GM19238 (cell line): ENCODE results near the gene MYO7B.

ENCODE experiments used
- DNase-seq: peaks from one replicate; pipeline ENCODE4 v3.0.0; 2011; ENCODE audit warnings: low spot score; ENCODE audit not compliant: insufficient read length

Gene MYO7B

GRCh38 chr2:127535422-127535901 is at the start of gene MYO7B:
MYO7B (plus strand) TSS chr2:127535683; CDS start chr2:127559723, 24,040 bp downstream.
- DNase-seq = no peak

DNA sequence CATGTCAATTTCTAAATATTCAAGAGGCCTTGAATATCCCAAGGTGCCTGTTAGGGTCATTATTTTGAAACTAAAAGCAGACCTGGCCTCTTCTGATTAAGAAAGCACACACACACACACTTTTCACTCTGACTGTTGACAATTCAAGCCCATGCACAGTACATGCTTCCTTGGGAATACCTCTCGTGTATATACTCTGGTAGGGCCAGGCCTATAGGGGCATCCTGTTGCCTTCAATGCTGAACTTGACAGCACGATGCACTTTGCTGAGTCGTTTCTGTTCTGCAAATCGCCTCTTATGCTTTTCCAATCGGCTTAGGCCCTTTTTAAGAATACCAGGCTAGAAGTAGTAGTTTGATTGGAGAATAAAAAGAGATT is 49.8 kb upstream of the MYO7B start:
- DNase-seq = no peak

DNA sequence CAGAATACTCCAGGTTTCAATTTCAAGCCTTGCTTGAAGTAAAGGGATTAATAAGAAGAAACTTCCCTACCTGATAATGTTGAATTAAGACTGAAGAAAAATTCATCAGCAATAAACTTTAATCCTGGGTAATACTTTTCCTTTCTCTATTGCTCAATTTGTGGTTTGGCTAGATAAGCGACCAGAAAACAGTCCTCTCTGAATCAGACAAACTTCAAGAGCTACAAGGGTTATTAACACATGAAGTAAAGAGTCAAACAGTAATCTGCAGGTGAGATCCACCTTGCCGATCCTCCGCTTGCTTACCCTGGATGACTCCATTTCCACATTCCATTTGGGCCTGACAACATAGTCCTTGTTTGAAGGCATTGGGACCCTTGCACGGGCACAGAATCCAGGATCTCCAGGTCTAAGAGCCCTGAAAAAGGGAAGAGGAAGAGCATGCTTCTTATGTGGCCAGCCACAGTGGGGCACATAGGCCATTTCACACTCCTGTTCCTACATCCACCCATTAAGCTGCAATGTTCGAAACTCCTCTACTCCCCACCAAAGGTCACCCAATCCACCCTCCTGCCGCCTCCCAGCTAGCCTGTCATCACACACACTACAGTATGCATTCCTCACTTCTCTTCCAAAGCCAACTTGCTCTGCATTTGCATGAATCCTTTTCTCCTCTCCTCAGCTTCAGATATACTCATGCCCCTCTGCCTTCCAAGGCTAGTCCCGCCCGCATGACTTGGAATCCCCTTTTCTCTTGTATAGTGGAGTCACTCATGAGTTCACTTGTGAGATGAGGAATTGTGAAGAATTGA is 49.0 kb upstream of the MYO7B start:
- no peak for DNase-seq

- DNase-seq = no peak
Observed at GRCh38 chr2:127490283-127490682, 45.2 kb upstream of the MYO7B start.

GRCh38 chr2:127498386-127498785 is 37.1 kb upstream of the MYO7B start:
- no peak for DNase-seq

DNA sequence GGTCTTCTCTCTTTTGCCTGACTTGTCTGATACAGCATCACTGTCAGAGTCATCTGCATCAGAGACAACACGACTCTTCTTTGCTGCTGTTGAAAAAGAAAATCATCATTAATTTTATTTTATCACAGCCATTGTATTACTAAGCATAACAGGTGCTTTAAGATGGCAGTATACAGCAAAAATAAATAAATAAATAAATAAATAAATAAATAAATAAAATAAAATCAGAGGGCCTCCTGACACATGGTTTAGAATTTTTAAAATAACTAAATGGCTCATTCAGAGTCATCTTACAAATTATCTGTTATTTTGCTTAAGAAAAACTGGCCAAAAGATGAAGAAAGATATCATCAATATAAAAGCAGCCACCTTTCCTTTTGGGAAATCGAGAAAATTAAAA is 32.0 kb upstream of the MYO7B start:
- DNase-seq = no peak

- no peak for DNase-seq
Observed at GRCh38 chr2:127504552-127505430, 30.7 kb upstream of the MYO7B start.

DNA sequence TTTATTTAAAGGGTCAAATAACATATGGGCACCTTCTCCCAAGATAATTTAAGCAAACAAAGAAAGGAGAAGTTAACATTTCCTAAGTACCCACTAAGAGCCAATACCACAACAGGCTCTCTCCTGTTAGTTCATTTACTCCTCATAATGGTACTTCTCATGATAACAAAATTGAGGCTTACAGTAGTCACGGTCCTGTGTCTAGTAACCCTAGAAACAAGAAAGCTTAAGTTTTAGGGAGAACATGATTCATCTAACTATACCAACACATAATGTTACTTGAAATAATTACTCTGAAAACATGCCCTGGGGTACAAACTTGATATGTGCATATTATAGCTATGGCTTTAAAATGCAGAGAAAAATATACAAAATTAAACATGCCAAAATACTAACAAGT is 29.0 kb upstream of the MYO7B start:
- DNase-seq = no peak

GRCh38 chr2:127508023-127508630 is 27.4 kb upstream of the MYO7B start:
- no peak for DNase-seq

GRCh38 chr2:127508631-127509034 is 26.9 kb upstream of the MYO7B start:
- no peak for DNase-seq

- DNase-seq = no peak
Observed at GRCh38 chr2:127510073-127510472, 25.4 kb upstream of the MYO7B start.

DNA sequence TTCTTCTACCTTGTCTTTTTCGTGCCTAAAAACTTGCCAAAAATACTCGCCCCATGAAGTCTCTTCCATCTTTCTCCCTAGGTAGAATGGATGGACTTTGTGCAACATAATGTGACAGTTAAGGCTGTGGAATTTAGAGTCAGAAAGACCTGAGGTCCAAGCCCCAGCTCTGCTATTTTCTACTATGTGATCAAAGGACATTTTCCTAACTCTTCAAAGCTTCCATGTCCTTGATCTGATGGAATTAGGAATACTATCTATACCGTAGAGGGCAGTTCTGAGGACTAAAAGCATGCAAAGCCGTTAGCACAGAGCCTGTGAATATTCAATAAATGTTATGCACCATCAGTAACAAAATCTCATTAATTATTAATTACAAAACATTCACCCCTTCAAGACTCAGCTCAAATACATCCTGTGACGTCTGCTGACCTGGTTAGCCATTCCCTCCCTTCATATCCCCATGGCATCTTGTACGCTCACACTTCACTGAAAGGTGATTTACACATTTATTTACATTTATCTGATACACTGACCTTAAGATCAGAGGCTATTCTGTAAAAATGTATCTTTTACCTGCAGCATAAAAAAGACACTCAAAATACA is 24.3 kb upstream of the MYO7B start:
- DNase-seq = no peak

DNA sequence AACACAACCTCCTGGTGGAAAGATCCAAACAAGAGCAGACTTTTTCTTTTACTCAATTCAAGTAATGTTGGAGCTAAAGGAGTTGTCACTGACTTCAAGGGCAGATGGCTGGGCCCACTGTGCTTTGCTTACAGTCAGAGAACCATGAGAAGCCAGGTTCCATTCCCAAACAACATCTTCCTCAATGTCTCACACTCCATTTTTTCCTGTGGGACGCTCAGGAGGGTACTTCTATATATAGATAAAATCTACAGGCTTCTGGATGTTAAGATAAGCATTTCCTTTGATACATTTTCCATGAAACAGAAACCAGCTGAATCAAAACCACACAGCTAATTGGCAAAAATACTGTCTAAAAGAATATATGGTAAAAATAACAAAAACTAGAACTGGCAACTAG is 23.6 kb upstream of the MYO7B start:
- no peak for DNase-seq

GRCh38 chr2:127512362-127512761 is 23.1 kb upstream of the MYO7B start:
- DNase-seq = no peak

DNA sequence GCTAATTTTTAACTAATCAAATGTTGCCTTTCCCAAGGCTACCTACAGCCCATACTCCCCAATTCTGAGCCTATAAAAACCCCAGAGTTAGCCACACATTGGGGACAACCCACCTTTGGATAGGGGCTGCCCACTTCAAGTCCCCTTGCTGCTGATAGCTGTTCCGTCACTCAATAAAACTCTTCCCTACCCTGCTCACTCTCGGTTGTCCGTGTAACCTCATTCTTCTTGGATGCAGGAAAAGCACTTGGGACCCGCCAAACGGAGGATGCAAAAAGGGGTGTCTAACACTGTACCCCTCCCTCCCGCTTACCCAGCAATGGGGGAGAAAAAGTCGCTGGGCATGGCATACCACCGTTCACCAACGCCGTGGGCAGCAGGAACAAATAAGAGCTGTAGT is 21.4 kb upstream of the MYO7B start:
- no peak for DNase-seq

DNA sequence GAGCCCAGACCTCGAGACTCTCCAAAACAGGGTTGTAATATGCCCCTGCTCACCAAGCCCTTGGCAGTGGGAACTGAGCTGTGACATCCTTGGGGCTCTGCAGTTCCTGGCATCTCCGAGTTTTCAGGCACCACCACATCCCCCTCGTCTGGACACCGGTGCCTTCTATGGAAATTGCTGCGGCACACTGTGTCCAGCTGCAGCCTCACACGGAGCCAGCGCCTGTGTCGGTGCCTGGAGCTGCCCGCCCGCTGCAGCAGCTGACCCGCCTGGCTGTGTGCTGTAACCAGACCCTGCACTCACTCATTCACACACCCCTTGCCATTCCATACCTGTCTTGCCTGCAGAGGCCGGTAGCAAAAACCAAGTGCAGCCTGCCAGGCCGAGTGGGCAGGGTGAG is 21.0 kb upstream of the MYO7B start:
- DNase-seq = no peak

DNA sequence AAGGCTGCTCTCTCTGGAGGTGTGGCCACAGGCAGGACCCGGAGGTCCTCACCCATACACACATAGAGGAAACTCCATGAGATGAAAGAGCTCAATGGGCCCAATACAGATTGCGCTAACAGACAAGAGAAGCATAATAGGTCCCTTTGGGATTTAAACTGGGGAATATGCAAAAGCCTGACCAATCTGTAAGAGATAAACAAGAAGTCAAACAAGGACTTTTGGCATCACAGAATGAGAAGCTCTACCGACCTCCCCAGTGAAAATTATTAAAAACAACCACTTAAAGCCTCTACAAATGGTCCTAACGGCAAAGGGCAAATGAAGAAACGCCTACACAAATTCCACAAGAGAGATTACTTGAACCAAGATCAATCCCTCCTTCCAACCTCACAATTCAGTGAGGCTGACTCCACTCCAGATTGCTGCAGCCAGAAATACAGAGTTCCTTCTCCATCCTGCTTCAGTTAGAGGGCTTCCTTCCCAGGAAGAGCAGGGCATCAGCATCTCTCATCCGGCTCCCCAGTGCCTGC is 20.0 kb upstream of the MYO7B start:
- no peak for DNase-seq

DNA sequence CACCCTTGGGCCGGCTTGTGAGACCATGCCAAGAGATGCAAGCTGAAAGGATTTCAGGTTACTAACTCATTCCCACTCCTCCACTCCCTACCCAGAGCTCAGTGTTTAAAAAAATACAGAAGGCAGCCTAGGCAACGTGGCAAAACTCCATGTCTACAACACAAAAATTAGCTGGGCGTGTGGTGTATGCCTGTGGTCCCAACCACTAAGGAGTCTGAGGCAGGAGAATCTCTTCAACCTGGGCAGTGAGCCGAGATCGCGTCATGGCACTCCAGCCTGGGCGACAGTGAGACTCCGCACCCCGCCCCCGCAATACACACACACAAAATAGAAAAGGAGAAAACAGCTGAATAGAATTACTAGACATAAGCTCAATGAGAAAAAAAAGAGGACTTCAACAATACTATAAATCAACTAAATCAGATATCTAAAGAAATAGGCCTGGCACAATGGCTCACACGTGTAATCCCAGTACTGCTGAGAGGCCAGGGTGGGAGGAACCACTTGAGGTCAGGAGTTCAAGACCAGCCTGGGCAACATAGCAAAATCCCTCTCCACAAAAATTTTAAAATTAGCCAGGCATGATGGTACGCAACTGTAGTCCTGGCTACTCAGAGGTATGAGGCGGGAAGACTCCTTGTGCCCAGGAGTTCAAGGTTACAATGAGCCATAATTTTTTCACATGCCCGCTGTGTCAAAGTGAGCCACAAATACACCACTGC is 19.3 kb upstream of the MYO7B start:
- no peak for DNase-seq

DNA sequence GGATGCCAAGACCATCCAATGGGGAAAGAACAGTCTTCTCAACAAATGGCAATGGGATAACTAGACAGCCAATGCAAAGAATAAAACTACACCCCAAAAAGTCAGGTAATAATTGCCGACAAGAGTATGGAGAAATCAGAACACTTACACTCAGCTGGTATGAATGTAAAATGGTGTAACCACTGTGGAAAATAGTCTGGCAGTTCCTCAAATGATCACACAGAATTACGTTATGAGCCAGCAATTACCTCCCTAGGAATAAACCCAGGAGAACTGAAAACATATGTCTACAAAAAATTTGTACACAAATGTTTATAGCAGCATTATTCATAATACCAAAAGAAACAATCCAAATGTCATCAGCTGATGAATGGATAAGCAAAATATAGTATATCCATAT is 18.0 kb upstream of the MYO7B start:
- DNase-seq = no peak

GRCh38 chr2:127520424-127520823 is 15.1 kb upstream of the MYO7B start:
- DNase-seq = no peak
